Dermis blood vessel endothelial cell (primary cell): ENCODE measurements around the gene ADGRV1. TPM values are rescaled to one million over a fixed set of nuclear protein-coding genes. Genes with fewer than 3 reads are reported as not detected.

Experiments used
- total RNA-seq: library from RNA; depleted of rRNA; stranded (reverse); fragments of >200 nt; gene quantifications from 2 replicates; pipeline ENCODE4 v1.2.3, GENCODE V29; 2014

Gene ADGRV1
- total RNA-seq, 1 donor from 2014 or later = under 0.01 TPM

Other genes with a start within 250 kb of the ADGRV1 start
- 10.6 and 15.3 TPM in 2 replicates for gene CETN3, start 149.0 kb upstream of the ADGRV1 start, total RNA-seq
- 5.6 and 6.3 TPM in 2 replicates for gene MBLAC2, start 84.0 kb upstream of the ADGRV1 start, total RNA-seq
- gene POLR3G, start 83.9 kb upstream of the ADGRV1 start, total RNA-seq = 4.9 and 12.3 TPM in 2 replicates
- 18.7 and 26.2 TPM in 2 replicates for gene LYSMD3, start 29.2 kb upstream of the ADGRV1 start, total RNA-seq